ENCODE data around the gene TSC2. TPM values are rescaled to one million over a fixed set of nuclear protein-coding genes. Genes with fewer than 3 reads are reported as not detected.
"Not testable (repeated sequence)": the region's sequence is repeated elsewhere in the genome, so short reads cannot be mapped to it uniquely, and the experiment has no call there.

The TSC2 gene
- total RNA-seq, 2 donors from 2014 or later, result 86.3 to 168 TPM

GRCh38 chr16:2092866-2093265 lies 45.1 kb downstream of the TSC2 start:
- Histone ChIP-seq H3K27ac (no peak overlapping the region), H3K4me3 (no peak overlapping the region), H3K36me3 (peaks cover 9 to 40% of the 10 kb centered on the region in 2 donors), H3K27me3 (replicated peaks; ENCODE audit: insufficient read depth) (no peaks in the 10 kb centered on the region), H3K9me3 (no peaks in the 10 kb centered on the region), H3K4me1 (replicated peaks) (peaks cover 13% of the 10 kb centered on the region)
- WGBS, result 95% methylated on average over 13 of the region's 13 CpGs
- no peak for DNase-seq (ENCODE audit: low spot score)
- intact Hi-C loops (cut with DNase I), result no loop called here
- TF ChIP-seq POLR2A (IDR thresholded peaks at IDR 0.05), result no peak
- no peak for TF ChIP-seq CTCF (IDR thresholded peaks at IDR 0.05)
- no peak for TF ChIP-seq POLR2AphosphoS5 (IDR thresholded peaks at IDR 0.05)

- WGBS, result 78% methylated on average over 15 of the region's 15 CpGs
- no peak for TF ChIP-seq POLR2A (IDR thresholded peaks at IDR 0.05)
- TF ChIP-seq POLR2AphosphoS5 (IDR thresholded peaks at IDR 0.05), result no peak
- TF ChIP-seq CTCF (IDR thresholded peaks at IDR 0.05), result no peak
- H3K4me1 ChIP-seq (replicated peaks), result peaks cover 13% of the 10 kb centered on the region
- H3K36me3 ChIP-seq, result peaks cover 9 to 40% of the 10 kb centered on the region in 2 donors
- no peaks in the 10 kb centered on the region for H3K9me3 ChIP-seq
- intact Hi-C loops (cut with DNase I), result no loop called here
- no peak for DNase-seq (ENCODE audit: low spot score)
- H3K27me3 ChIP-seq (replicated peaks; ENCODE audit: insufficient read depth), result no peaks in the 10 kb centered on the region
- no peak overlapping the region for H3K4me3 ChIP-seq
- no peak overlapping the region for H3K27ac ChIP-seq
Measured at GRCh38 chr16:2093793-2094192, 46.0 kb downstream of the TSC2 start.

GRCh38 chr16:2095315-2095853 lies 47.6 kb downstream of the TSC2 start:
- intact Hi-C loops (cut with DNase I), result no loop called here
- Histone ChIP-seq H3K4me3 (no peak overlapping the region), H3K9me3 (no peaks in the 10 kb centered on the region), H3K27me3 (replicated peaks; ENCODE audit: insufficient read depth) (no peaks in the 10 kb centered on the region), H3K36me3 (peaks cover 9 to 35% of the 10 kb centered on the region in 2 donors), H3K4me1 (replicated peaks) (peaks cover 13% of the 10 kb centered on the region), H3K27ac (no peak overlapping the region)
- TF ChIP-seq POLR2AphosphoS5 (IDR thresholded peaks at IDR 0.05), result no peak
- no peak for TF ChIP-seq POLR2A (IDR thresholded peaks at IDR 0.05)
- DNase-seq (ENCODE audit: low spot score), result no peak
- 94% methylated on average over 26 of the region's 26 CpGs for WGBS

DNA sequence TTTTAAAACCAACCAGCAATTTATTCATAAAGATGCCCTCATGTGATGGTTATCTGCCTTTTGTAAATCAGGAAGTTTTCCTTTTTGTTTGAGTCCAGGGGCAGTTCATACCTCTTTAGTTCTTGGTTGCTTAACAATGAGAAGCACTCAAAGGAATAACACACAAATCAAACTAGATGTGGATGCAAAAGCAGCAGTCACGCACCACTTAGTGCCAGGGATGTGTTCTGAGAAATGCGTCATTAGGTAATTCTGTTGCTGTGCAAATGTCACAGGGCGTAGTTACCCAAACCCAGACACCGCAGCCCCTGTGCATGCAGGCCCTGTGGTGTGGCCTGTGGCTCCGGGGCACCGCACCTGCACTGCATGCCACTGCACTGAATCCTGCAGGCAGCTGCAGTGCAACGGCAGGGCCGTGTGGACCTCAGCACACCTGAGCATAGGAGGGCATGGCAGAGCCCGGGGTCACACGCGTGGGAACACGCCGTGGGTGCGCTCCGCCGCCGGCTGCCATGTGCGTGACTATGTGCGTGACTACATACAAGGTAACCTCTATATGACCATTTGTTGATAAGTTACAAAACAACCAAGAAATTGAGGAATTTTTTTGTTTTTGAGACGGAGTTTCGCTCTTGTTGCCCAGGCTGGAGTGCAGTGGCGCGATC lies 48.3 kb downstream of the TSC2 start:
- Histone ChIP-seq H3K27ac (no peak overlapping the region), H3K36me3 (peaks cover 9 to 29% of the 10 kb centered on the region in 2 donors), H3K4me1 (replicated peaks) (peaks cover 10% of the 10 kb centered on the region), H3K4me3 (no peak overlapping the region), H3K9me3 (no peaks in the 10 kb centered on the region), H3K27me3 (replicated peaks; ENCODE audit: insufficient read depth) (no peaks in the 10 kb centered on the region)
- no peak for DNase-seq (ENCODE audit: low spot score)
- 96% methylated on average over 23 of the region's 23 CpGs for WGBS
- intact Hi-C loops (cut with DNase I), result no loop called here
- TF ChIP-seq POLR2AphosphoS5 (IDR thresholded peaks at IDR 0.05) (no peak), POLR2A (IDR thresholded peaks at IDR 0.05) (no peak)

GRCh38 chr16:2096853-2097595 lies 49.2 kb downstream of the TSC2 start:
- Histone ChIP-seq H3K27me3 (replicated peaks; ENCODE audit: insufficient read depth) (no peaks in the 10 kb centered on the region), H3K36me3 (peaks cover 9 to 27% of the 10 kb centered on the region in 2 donors), H3K4me1 (replicated peaks) (peaks cover 5% of the 10 kb centered on the region), H3K27ac (no peak overlapping the region), H3K4me3 (no peak overlapping the region), H3K9me3 (no peaks in the 10 kb centered on the region)
- no peak for DNase-seq (ENCODE audit: low spot score)
- intact Hi-C loops (cut with DNase I), result no loop called here
- WGBS, result 68% methylated on average over 25 of the region's 25 CpGs
- TF ChIP-seq CTCF (IDR thresholded peaks at IDR 0.05) (no peak), POLR2AphosphoS5 (IDR thresholded peaks at IDR 0.05) (no peak), POLR2A (IDR thresholded peaks at IDR 0.05) (no peak)

- H3K27ac ChIP-seq; H3K9me3 ChIP-seq; intact Hi-C loops (cut with DNase I); H3K27me3 ChIP-seq (replicated peaks; ENCODE audit: insufficient read depth); DNase-seq (ENCODE audit: low spot score); H3K4me1 ChIP-seq (replicated peaks); H3K4me3 ChIP-seq: not testable (repeated sequence)
- 92% methylated on average over 5 of the region's 14 CpGs for WGBS
- H3K36me3 ChIP-seq, result peaks cover 9 to 23% of the 10 kb centered on the region in 2 donors
Measured at GRCh38 chr16:2097689-2098088, 49.9 kb downstream of the TSC2 start.

DNA sequence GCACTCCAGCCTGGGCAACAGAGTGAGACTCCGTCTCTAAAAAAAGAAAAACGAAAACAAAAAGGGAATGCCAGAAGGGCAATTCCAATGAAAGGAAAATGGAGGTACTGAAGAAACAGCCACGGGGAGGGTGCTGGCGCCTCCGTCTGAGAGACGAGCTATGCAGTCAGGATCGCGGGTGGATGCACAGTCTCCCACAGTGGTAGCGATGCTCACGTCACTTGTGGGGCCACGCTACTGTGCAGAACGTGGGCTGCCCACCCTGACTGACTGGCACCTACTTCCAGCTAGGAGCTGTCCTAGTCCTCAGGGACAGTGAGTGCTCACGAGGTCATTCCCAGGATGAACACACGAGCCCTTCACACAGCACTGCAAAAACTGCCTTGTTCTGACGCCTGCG lies 53.8 kb downstream of the TSC2 start:
- intact Hi-C loops (cut with DNase I); DNase-seq (ENCODE audit: low spot score); H3K27ac ChIP-seq; H3K4me3 ChIP-seq; H3K36me3 ChIP-seq; H3K9me3 ChIP-seq; H3K4me1 ChIP-seq (replicated peaks); H3K27me3 ChIP-seq (replicated peaks; ENCODE audit: insufficient read depth): not testable (repeated sequence)
- WGBS, result 94% methylated on average over 12 of the region's 16 CpGs
